GM03348 (cell line): ENCODE measurements around the gene LAMA5.

Source experiments
- DNase-seq: peaks from one replicate; pipeline ENCODE4 v3.0.0; 2012; ENCODE audit warnings: low spot score

Gene LAMA5

DNA sequence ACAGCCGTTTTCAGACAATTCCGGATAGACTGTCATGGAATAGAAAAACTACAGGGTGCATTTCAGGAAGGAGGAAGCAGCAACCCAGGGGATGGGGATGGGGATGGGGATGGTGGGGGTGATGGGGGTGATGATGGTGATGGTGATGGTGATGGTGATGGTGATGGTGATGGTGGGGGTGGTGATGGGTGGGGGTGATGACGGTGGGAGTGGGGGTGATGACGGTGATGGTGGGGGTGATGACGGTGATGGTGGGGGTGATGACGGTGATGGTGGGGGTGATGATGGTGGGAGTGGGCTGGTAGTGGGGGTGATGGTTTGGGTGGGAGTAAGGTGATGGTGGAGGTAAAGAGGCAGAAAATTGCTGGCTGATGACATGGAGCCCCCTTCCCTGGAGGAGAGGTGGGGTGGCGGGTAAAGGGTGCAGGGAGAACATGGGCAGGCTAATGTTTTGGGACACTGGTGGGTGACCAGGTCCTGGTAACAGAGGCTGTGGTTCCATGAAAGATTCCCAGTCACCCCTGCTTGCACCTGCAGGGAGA is 17.5 kb downstream of the LAMA5 start:
- no peak for DNase-seq

GRCh38 chr20:62348604-62349003 is 18.5 kb downstream of the LAMA5 start:
- DNase-seq = no peak

- DNase-seq = no peak
Measured at GRCh38 chr20:62347445-62347844, 19.7 kb downstream of the LAMA5 start.

DNA sequence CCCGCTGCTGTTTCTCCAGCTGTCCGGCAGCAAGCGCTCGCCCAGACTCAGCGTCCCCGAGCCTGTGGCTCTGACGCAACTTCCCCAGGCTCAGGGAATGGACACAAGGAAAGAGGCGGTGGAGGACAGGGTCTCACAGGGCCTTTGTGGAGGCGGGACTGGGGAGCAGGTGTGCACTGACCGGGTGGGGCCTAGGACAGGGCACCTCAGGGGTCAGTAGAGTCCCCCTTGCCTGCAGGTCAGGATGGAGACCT is 20.0 kb downstream of the LAMA5 start:
- DNase-seq = no peak

GRCh38 chr20:62346398-62347150 is 20.5 kb downstream of the LAMA5 start:
- DNase-seq = no peak

- no peak for DNase-seq
Measured at GRCh38 chr20:62345681-62346370, 21.3 kb downstream of the LAMA5 start.

GRCh38 chr20:62344782-62345181 is 22.3 kb downstream of the LAMA5 start:
- no peak for DNase-seq

DNA sequence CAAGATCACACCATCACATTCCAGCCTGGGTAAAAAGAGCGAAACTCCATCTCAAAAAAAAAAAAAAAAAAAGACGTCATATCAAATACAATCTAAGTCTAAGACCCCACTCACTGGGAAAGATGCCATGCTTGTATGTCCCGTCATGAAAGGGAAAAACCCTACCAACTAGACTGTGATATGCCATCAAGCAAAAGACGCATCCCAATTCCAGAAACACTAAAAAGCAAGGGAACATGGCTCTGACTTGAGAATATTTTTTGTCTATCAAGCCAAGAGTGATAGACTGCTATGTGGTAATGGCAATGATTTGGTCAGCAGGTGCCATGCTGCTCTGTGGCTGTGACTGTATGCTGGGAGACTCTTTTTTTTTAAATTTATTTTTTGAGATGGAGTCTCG is 23.0 kb downstream of the LAMA5 start:
- no peak for DNase-seq

- no peak for DNase-seq
Measured at GRCh38 chr20:62342910-62343309, 24.2 kb downstream of the LAMA5 start.

DNA sequence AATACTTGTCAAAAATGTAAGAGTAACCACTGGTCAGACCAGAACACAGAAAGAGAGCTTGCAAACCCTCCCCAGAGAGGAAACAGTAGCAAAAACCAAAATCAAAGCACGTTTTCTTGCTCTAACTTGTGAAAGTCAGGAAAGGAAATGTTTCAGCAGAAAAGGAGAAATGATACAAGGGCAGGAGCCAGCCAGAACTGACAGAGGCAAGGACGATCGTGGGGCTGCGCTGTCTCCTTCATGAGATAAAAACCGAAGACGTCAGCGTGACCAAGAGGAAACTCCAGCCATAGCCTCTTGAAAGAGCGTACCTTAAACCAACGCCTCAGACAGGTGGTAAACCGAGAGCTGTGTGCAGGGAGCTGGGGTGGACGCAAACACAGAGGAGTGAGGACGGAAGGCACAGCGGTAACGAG is 27.5 kb downstream of the LAMA5 start:
- DNase-seq = no peak

- no peak for DNase-seq
Measured at GRCh38 chr20:62338294-62338620, 28.9 kb downstream of the LAMA5 start.

DNA sequence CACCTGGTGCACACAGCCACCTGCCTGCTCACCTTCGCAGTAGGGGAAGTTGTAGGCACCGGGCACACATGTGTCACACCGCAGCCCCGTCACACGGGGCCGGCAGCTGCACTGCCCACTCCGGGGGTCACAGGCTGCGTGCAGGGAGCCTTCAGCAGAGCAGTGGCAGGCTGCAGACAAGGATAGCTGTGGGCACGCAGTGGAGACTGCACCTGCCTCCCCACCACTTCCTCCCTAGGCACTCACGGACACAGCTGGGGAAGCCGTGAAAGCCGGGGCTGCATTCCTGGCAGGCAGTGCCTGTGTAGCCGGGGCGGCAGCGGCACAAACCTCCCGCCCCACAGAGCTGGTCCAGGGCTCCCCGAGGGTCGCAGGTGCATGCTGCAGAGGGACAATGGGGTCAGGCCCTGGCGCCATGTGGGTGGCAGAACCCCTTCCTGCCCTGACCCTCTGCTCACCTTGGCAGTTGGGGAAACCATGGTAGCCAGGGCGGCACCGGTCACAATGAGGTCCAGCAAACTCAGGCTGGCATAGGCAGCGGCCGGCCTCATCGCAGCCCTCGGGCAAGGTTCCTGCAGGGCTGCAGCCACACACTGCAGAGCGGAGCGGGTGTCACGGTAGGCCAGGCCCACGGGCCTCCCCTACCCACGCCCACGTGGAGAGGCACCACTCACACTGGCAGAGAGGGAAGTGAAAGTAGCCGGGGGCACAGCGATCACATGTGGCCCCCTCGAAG is 29.4 kb downstream of the LAMA5 start:
- no peak for DNase-seq

GRCh38 chr20:62336775-62337557 is 30.1 kb downstream of the LAMA5 start:
- DNase-seq = no peak

DNA sequence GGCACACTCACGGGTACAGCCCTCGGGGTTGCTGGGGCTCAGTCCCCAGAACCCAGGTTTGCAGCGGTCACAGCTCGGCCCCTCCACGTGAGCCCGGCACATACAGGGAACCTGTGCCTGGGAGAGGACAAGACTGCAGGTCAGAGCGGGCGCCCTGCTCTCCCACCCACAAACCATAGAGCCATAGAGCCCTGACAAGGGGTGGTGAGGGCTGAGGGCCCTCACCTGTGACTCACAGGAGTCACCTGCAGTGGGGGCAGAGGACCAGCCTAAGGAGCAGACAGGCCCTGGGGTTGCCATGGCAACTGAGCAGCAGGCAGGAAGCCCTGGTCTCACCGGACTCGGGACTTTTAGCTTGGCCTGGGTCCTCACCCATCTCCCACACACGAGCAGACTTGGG is 30.8 kb downstream of the LAMA5 start:
- DNase-seq = no peak

- no peak for DNase-seq
Measured at GRCh38 chr20:62335532-62335931, 31.6 kb downstream of the LAMA5 start.

DNA sequence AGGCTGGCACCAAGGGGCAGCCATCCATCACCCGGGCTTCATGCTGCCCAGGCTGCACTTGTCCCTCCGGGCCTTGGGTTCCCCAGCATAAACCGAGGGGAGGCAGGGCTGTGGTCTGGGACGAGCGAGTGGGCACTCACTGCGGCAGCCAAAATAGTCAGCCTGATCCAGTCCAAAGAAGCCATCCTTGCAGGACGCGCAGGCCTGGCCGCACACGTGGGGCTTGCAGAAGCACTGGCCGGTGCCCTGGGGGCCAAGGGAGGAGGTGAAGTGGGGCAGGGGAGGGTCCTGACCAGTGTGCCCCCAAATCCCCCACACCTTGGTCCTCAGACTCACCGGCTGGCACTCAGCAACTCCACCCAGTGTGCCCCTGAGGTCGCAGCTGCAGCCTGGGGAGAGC is 32.2 kb downstream of the LAMA5 start:
- no peak for DNase-seq

- DNase-seq = no peak
Measured at GRCh38 chr20:62333820-62334595, 33.1 kb downstream of the LAMA5 start.

DNA sequence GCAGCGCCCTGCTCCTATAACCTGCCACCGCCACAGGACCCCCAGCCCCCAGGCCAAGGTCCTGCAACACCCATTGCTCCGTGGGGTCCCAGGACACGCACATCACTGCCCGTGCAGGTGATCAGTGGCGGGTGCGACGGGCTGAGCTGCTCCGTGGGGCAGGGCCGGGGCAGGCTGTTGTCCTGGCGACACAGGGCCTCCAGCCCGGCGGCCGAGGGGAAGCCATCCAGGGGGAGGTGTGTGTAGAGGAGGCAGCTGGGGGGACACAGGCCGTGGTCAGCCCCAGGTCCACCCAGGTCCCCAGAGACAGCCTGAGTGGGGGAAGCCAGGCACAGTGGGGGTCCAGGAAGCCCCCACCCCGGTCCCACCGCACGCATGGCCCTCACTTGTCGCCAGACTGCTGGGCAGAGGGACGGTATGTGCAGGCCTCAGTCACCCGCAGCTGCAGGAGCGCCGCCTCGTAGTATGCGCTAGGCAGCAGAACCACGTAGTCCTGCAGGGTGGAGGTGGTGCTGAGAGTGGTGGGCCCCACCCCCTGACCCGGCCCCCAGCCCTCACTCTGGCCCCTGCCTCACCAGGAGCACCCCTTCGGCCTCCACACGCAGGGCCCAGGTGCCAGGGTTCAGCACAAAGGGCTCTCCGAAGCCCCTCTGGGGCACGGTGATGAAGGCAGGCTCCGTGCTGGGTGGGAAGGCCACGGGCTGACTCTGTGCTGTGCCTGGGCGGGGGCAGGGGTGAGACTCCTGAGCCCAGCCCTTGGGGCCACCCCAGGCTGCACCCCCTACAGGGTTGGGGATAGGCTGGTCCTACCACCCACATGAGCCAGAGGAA is 33.9 kb downstream of the LAMA5 start:
- DNase-seq = no peak

- no peak for DNase-seq
Measured at GRCh38 chr20:62332421-62332820, 34.7 kb downstream of the LAMA5 start.

DNA sequence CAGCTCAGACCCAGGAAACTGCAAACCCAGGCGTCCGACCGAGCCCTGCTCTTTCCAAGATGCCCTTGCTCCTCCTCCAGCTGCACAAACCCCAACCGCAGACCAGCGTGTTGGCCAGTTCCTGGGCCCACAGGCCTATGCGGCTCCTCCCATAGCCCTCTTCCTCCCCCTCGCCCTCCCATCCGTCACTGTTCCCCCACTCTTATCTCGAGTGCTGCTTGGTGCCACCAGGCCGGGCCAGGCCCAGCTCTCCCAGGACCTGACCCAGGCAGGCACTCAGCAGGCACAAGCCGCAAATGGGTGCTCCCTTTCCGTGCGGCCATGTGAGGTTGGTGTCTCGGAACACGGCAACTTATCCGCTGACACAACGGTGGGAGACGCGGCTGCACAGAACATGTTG is 35.8 kb downstream of the LAMA5 start:
- DNase-seq = no peak
